ENCODE data around the gene PARP8.

The PARP8 gene

DNA sequence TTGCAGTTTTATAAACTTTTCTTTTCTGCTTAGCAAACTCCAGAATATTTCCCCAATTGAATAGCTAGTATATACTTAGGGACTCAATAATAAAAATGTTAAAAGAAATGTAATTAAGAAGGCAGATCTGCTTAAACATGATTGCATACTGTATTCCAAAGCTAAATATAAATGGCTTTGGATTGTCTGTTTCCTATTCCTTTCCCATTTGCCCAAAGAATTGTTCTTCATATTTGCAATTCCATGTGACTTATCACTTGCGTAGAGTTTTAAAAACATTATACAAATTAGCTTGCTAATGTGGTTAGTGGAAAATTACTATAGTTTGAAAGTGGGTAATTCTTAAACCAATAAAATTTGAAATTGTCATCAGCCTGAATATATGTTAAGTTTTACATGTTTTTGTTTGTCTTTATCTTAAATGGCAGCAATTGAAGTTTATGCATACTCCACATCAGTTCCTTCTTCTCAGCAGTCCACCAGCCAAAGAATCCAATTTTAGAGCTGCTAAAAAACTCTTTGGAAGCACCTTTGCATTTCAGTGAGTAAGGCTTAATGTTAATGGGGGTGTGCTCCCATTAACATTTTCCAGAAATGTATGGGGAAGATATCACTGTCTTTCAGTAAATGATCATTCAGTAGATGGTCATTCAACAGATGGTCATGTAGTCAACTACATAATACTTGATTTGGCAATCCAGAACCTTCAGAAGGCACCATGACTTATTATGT is 161.2 kb downstream of the PARP8 start:
- no peak for DNase-seq
- intact Hi-C loops (cut with DNase I): no loop called here

DNA sequence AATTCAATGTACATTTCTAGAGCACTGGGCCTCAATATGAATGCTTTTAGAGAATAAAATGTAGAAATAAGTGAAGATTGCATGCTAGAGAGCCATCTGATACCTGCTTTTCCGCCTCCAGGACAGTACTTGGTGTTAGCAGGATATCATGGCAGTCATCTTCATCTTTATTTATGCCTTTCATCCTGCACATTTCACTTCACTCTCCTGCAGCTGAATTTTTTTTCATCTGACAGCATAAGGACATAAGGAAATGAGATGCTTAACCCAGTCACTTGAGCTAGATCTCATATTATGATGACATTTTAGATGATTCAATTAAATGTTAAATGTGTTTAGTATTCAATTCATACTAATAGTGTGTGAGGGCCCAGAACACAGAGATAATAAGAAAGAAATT is 162.6 kb downstream of the PARP8 start:
- no peak for DNase-seq
- intact Hi-C loops (cut with DNase I): no loop called here

DNA sequence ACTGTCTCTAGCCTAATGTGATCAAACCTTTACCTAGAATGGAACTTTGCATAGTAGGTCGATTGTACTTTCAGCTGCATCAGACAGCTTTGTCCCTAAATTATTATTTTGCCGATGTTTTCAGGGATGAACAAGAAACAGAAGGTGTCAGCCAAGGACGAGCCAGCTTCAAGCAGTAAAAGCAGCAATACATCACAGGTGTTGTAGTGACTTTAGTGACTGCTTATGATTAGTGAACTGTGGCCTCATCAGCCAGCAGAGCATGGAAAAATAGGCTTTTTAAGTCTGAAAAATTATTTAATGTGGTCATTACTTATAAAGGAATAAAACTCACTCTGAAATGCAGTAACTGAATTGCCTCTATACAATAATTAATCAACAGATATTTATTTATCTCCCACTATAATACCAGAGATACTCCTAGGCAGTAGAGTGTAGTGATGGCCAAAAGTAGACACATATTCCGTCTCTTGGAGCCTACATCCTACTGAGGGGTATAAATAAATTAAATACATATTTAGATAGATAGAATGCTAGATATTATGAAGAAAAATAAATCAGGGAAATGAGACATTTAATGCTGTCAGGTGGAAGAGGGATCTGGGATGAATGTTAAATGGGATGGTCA is 166.3 kb downstream of the PARP8 start:
- intact Hi-C loops (cut with DNase I): no loop called here
- DNase-seq: no peak

DNA sequence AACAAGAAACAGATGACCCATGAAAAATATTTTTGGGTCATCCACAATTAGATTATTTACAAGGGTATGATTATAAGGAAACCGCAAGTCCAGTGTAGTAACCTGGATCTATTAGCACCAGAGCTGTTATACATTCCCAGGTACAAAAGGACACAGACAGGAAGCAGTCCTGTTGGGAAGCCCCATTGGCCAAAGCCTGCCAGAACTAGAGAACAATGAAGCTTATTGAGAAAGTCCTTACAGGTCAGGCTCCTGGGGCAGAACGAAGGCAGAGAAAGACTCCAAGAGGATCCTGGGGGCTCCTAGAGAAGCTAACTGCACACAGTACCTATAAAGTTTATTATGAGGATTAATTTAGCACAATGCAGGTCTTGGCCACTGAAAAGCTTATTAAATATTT is 169.9 kb downstream of the PARP8 start:
- intact Hi-C loops (cut with DNase I): no loop called here
- no peak for DNase-seq

DNA sequence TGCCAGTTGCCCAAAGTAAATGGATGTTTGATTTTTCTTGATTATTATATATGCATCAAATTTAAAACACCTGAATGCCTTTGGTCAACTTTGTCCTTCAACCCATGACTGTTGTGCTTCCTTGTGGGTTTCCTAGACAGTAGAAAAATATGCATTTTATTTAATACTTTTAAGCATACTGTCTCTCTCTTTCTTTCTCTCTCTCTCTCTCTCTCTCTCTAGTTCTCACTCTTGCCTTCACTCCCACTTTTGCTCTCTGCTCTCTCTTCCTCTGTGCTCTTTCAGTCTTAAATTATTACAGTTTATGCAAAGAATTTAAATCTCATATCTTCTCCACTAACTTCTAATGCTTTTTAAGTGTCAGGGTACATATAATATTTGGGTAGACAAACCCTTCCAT is 173.0 kb downstream of the PARP8 start:
- no peak for DNase-seq
- intact Hi-C loops (cut with DNase I): no loop called here

DNA sequence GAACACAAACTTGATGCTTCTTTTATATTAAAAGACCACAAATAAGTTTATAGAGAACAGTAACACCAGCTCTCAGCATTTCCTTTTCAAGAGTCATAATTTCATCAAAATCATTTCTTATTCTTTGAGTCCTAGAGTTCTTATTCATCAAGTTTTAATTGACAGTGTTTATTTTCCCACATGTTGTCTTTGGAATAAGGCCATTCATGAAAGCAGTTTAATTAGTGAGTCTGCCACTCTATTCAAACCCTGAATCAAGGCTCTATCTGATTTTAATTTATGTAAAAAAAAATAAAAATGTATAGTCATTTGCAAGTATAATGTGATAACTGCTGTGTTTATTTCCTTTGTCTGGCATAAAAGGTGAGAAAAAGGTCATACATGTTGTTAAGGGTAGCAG is 176.7 kb downstream of the PARP8 start:
- intact Hi-C loops (cut with DNase I): no loop called here

DNA sequence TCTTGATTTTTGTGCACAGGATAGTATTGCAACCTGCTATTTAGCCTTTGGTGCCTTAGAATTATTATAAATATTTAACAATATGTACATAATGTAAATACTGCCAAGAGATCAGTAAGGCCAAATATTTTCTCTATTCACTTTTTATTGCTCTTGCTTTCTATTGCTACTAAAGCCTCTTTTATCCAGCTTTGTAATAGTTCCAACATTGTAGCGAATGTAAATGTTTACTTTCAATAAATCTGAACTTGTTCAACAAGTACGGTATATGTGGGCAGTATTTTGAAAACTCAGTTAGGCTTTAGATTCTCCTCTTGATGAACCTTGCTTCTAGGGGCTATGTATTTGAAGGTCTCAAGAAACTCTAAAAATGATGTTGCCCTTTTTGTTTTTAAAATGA is 179.8 kb downstream of the PARP8 start:
- intact Hi-C loops (cut with DNase I): no loop called here
- DNase-seq: no peak

More for the DNA sequence above, 176.7 kb downstream of the PARP8 start:
- DNase-seq: no peak

DNA sequence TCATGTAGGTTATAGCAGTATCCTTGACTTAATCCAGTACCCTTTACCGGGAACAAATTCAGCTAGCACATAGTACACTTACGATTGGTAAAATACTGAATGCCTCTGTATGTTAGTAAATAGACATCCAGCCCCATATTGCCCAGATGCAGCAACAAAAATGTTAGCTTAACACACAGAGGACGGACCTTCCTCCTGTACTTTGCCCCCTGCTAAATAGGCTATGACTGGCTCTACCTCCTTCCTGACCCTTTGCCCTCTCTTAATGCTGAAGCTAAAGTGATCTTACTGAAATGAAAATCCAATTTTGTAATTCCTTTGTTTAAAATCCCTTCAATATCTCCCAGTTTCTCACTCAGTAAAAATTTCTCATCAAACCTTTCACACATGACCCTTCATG is 183.1 kb downstream of the PARP8 start:
- intact Hi-C loops (cut with DNase I): no loop called here
- DNase-seq: no peak

DNA sequence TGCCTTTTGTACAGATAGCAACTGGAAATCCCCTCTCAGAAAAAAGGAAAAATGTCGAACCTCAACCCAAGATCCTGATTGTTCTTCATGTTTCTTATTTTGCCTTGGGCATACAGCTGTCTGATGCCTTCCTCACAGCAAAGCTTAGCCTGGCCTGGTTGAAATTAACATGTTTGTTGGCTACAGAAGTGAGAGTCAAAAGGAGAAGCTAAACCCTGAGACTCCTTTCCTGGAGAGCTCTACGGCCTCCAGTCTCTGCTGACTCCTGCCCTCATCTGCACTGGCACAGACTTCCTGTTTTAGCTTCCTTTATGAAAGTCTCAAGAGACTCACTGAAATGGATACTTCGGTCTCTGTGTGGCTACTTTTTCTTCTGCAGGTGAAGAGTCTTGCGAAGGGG is 186.7 kb downstream of the PARP8 start:
- no peak for DNase-seq
- intact Hi-C loops (cut with DNase I): no loop called here

DNA sequence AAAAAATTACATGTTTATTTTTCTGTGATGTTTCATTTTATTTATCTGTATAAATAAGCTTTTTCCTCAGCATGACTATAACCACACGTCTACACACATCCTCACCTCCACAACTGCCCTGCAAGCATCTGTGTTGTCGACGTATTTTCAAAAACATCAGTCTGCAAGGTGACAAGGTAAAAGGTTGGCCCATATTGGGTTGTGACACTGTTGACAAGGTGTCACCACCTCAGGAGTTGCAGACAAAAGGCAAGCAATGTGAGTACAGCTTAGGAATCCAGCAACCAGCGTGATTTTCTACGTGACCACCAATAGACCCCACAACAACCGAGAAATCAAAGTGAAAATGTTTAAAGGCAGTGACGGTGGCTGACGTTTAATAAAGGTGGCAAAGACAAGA is 187.6 kb downstream of the PARP8 start:
- intact Hi-C loops (cut with DNase I): no loop called here
- no peak for DNase-seq

DNA sequence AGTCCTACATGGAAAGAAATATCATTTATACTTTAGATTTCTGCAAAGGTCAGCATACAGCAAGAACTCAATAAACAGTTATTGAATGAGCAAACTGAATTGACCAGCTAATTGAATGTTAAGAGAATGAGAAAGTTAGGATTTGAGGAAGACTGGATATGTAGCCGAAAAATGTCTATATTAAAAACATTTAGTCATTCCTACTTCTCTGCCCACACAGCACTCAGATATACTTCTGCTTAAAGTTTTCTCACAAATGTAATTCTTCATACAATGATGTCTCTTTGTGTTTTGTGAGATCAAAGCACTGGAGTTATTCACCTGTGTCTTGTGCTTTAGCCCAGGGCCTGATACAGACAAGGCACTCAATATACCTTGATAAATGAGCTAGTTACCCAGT is 188.6 kb downstream of the PARP8 start:
- no peak for DNase-seq
- intact Hi-C loops (cut with DNase I): no loop called here

DNA sequence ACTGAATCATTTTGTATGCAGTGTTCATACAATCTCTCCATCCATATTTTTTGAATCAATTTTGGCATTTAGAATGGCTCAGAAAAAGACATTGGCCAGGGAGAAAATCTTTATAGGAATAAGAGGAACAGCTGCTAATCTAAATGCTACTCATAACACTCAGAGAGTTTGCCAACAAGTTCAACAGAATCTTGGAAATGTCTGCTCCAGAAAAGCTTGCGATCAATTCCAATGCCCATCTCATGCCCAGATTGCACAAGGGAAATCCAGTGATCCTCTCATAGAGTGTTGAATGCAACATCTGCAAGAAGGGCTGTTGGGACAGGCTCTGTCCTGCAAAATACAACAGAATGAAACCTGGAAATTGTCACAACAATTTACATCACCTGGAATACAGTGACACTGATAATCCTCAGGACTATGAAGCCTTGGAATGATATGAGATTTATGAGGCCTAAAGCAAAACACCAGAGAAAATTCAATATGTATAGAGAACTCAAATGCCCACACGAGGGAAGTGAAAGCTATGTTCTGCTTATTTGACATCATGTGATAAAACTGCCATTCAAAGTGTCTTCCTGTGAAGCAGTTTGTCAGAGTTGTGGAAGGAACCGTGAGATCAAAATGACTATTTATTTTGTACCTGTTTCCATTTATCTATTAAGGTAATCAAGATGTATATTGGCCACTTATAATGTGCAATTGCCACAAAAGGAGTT is 190.1 kb downstream of the PARP8 start:
- no peak for DNase-seq
- intact Hi-C loops (cut with DNase I): no loop called here

DNA sequence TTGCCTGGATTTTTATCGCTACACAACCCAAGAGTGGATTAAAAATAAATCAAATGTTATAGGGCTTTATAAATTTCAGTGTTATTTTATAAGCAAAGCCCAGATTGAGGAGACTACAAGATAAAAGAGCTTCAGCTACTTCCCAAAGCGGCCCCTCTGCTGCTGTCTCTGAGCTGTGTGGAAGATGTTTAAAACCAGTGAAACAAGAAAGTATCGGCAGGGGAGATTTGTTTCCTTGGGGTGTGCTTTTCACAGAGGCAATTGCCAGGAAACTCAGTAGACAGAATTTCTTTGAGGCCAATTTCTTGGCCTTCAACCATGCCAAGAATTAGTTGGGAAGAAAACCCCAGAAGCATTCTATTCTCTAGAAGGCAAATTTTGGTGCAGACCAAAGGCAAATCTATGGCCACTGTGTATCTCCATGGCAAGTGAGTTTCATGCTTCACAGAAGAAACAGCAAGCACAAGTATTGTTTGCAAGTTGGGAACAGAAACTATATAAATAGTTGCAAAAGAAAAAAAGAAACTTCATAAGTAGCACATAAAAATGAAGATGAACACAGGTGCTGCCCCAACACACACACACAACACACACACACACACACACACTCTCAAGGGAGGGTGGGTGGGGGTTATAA is 197.2 kb downstream of the PARP8 start:
- DNase-seq: no peak
- intact Hi-C loops (cut with DNase I): no loop called here

DNA sequence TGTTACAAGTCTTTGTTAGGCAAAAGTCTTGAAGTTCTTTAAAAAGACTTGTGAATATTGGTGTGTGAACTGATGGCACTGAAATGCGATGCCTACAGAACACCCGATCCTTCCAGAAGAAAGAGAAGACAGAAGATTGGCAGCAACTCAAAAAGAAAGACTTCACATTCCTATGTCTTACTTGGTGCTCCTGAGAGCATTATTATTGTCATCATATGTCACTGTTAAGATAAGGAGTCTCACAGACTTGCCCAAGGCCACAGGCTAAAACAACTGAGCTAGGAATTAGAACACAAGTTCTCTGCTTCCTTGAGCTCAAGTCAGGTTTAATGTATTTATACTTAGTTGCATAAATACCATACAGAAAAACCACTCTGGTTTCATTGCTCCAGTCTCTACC is 198.0 kb downstream of the PARP8 start:
- no peak for DNase-seq
- intact Hi-C loops (cut with DNase I): no loop called here

DNA sequence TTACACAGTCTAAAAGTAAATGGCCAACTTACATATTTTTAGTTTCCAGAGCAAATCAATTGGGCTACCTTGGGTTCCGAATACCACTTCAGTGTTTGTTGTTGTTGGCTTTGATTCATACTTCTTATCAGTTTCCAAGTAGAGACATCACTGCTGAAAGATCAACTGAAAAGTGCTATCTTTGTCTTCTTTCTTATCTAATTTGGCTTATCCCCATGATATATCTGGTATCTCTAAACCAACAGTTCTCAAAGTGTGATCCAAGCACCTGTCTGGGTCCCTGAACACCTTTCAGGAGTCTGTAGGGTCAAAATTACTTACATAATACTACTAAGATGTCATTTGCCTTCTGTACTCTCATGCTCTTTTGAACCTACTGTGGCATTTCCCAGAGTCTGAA is 200.0 kb downstream of the PARP8 start:
- intact Hi-C loops (cut with DNase I): no loop called here
- no peak for DNase-seq

DNA sequence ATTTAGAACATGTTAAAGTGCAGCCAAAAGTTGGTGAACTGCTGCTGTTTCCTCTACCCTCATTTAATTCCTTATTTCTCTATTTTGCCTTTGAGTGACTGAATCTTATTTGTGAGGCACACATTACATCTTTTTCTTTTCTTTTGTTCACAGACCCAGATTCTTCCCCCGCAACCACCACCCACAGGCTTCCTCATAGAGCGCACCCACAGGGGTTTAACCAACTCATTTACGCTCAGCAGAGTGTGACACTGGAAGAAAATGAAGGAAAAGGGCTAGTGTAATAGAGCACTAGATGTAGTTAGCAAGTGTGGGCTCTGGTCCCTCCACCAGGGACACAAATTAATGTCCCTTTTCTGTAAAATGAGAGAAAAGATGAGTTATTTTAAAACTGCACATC is 200.7 kb downstream of the PARP8 start:
- intact Hi-C loops (cut with DNase I): no loop called here
- DNase-seq: no peak

DNA sequence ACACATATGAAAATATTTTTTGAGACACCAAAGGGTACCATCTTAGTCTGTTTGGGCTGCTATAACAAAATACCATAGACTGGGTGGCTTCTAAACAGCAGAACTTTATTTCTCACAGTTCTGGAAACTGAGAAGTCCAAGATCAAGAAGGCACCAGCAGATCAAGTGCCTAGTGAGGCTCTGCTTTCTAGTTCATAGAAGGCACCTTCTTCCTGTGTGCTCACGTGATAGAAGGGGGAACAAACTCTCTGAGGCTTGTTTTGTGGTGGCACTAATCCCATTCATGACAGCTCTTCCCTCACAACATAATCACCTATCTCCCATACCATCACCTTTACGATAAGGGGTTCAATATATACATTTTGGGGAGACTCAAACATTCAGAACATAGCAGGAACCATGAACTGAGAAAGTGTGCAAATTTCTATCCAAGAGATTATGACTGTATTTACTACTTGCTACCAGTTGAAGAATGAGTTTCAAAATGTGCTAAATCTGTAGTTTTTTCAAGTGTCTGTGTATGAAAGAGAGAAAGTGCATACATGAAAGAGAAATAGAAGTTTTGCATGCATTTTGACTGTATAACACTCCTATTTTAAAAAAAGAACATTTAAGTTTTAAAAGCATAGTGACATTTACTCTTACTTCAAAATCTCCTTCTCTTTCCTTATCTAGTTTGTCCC is 207.3 kb downstream of the PARP8 start:
- no peak for DNase-seq
- intact Hi-C loops (cut with DNase I): no loop called here

DNA sequence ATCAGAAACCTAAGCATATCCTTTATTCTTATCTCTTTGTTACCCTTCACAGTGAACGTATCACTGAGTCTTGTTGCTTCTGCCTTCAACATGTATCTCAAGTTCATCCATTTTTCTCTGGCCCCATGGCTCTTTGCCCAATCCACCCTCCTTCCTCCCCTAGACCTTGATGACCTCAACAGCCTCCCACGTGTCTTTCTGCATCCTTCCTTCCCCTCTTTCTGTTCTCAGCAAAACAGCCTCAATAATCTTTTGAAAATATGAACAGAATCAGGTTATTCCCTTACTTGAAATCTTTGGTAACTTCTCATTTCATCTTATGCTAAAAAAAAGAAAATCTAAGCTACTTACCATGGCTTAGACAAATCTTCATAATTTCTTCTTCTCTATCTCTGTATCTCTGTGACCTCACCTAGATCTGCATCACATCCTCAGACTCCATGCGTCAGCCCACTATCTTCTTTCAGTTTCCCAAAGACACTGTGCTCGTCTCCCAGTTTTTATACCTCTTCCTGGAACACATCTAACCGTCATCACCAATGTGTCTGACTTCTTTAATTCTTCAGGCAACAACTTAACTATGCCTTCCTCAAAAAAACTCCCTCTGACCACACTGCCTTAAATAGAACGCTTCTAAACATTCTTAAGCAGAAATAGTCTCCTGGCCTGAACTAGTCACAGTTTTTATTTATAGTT is 208.0 kb downstream of the PARP8 start:
- no peak for DNase-seq
- intact Hi-C loops (cut with DNase I): no loop called here

DNA sequence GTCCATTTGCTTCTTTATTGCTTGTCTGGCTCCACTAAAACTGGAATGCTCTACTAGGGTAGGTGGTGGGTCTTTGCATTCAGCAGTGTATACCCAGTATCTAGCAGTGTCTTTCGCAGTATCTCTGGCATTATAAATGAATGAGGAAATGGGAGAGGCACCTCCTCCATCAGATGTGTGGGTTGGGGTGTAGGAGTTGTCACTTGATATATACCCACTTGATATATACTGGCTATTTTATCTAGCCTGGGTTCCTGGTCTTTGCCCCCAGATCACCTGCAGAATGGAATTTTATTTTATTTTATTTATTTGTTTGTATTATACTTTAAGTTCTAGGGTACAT is 208.5 kb downstream of the PARP8 start:
- DNase-seq: no peak
- intact Hi-C loops (cut with DNase I): no loop called here

DNA sequence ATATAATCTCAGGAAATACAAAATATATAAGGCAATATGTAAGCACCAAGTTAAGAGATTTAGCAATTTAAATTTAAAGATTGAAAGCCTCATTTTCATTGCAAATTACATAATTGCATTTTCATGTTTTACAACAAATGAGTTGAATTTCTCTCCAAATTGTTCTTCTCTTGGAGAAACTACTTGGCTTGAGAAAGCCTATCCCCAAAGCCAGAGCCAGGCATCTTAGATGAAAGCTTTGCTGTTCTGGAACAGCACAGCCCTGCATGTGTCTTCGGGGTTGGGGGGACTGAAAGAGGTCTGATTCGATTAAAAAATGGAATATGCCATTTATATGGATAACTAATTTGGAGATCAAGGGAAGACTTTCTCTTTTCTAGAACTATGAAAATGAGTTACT is 212.0 kb downstream of the PARP8 start:
- no peak for DNase-seq
- intact Hi-C loops (cut with DNase I): no loop called here

DNA sequence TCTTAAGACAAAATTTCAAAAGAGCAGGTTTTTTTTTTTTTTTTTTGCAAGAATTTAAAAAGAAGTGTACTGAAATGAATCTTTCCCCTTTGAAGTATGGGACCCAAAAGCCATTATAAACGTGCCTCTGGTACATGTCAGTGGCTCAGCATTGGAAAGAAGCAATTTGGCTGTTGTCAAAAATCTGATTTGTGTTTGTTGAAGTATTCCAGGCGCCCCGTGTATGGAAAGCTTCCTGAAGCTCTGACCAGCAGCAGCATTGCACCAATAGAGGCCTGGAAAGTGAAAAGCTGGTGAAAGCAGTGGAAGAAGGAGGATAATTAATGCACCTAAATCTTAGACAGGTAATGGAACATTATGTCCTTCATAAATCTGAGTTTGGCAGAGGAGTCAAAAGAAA is 215.0 kb downstream of the PARP8 start:
- intact Hi-C loops (cut with DNase I): no loop called here

More for the DNA sequence above, 215.0 kb downstream of the PARP8 start:
- DNase-seq: no peak
